T-helper 2 cell treated with Interferon-gamma antibody and Interleukin-4, amounts not matched to agents 5 μg/mL and 100 μg/mL, for 36 hours (primary cell): ENCODE data around the gene ANAPC10.

Source experiments
- DNase-seq: peaks from one replicate; pipeline ENCODE4 v3.0.0; 2021; ENCODE audit warnings: low spot score
- H3K27ac Mint-ChIP-seq: one replicate; pipeline ENCODE4 v1.8.0; 2021; ENCODE audit warnings: mild to moderate bottlenecking, mixed read lengths
- H3K27me3 Mint-ChIP-seq: one replicate; pipeline ENCODE4 v1.8.0; 2021; ENCODE audit warnings: low read depth, mixed read lengths
- H3K36me3 Mint-ChIP-seq: one replicate; pipeline ENCODE4 v1.8.0; 2021; ENCODE audit warnings: low read depth, mixed read lengths
- H3K4me1 Mint-ChIP-seq: one replicate; pipeline ENCODE4 v1.8.0; 2021; ENCODE audit warnings: low read depth, mixed read lengths
- H3K4me3 Mint-ChIP-seq: one replicate; pipeline ENCODE4 v1.8.0; 2022; ENCODE audit warnings: mild to moderate bottlenecking, moderate library complexity, mixed read lengths
- H3K9me3 Mint-ChIP-seq: one replicate; pipeline ENCODE4 v1.8.0; 2021; ENCODE audit warnings: mixed read lengths

ANAPC10 gene

DNA sequence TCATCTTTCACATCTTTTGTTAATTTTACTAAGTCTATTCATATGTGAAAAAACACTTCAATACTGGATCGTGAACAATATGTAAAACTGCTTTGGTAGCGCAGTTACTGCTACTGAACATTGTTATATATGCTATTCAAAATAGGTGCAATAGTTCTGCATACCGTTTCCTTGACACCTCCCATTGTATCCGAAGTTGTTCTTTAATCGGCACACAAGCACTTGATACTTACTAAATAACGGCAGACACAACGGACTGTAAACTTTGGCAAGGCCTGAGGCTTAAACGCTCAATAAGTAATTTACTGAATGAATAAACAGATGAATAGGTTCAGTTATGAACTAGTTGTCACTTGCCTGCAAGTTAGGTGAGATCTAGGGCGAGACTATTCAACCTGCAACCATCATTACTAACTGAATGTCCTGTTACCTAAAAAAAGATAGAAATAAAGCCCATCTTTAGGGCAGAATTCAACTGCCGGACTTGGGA, 620 bp downstream of the ANAPC10 start:
- Mint-ChIP-seq H3K4me1 (peaks cover 25% of the 10 kb centered on the region), H3K36me3 (peaks cover 36% of the 10 kb centered on the region), H3K27ac (peak overlapping the region; percentile 99), H3K9me3 (peaks cover 12% of the 10 kb centered on the region), H3K4me3 (peak overlapping the region; percentile 92), H3K27me3 (no peaks in the 10 kb centered on the region)
- DNase-seq, result no peak

DNA sequence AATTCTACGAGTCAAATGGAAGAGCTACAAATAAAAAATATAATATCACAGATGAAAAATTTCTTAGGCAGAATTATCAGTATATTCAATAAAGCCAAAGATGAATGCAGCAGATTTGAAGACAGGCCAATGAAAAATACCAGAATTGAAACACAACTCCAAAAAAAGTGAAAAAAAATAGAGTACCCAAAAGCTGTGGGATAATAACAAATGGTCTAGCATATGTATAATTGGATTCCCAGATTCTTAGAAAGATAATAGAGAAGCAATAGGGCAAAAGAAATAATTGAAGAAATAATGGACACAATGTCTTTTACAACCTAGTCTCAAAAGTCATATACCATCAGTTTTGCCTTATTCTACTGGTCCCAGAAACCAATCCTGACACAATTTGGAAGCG, 4.4 kb downstream of the ANAPC10 start:
- no peak overlapping the region for H3K27ac Mint-ChIP-seq
- no peak for DNase-seq
- peaks cover 12% of the 10 kb centered on the region for H3K9me3 Mint-ChIP-seq

GRCh38 chr4:145090380-145090779, 7.6 kb downstream of the ANAPC10 start:
- peaks cover 25% of the 10 kb centered on the region for H3K4me1 Mint-ChIP-seq
- H3K36me3 Mint-ChIP-seq, result peaks cover 71% of the 10 kb centered on the region
- no peak overlapping the region for H3K4me3 Mint-ChIP-seq
- no peak overlapping the region for H3K27ac Mint-ChIP-seq
- DNase-seq, result no peak
- H3K9me3 Mint-ChIP-seq, result peaks cover 12% of the 10 kb centered on the region
- H3K27me3 Mint-ChIP-seq, result no peaks in the 10 kb centered on the region

More for the DNA sequence above, 4.4 kb downstream of the ANAPC10 start:
- peaks cover 56% of the 10 kb centered on the region for H3K36me3 Mint-ChIP-seq
- H3K4me1 Mint-ChIP-seq, result peaks cover 27% of the 10 kb centered on the region
- no peaks in the 10 kb centered on the region for H3K27me3 Mint-ChIP-seq
- H3K4me3 Mint-ChIP-seq, result no peak overlapping the region

DNA sequence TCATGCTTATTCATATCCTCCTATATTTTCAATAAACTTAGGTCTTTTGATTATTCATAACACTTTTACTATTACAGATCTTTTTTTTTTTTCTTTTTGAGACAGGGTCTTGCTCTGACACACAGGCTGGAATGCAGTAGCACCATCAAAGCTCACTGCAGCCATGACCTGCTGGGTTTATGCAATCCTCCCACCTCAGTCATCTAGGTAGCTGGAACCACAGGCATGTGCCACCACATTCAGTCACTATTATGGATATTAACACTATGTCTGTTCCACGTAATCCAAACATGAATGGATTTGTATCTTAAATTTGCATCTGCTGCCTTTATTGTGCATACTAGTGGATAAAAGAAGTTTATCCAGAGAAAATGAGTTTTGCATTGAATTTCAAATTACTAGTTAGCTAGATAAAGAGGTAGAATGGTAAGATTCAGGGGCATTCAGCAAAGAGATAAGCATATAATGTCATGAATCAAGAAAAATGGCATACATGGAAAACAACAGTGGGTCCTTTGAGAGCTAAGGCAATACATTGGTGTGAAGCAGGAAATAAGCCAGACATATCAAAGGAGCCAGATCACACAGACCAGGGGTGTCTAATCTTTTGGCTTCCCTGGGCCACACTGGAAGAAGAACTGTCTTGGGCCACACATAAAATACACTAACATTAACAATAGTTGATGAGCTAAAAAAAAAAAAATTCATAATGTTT, 13.9 kb downstream of the ANAPC10 start:
- Mint-ChIP-seq H3K27me3 (no peaks in the 10 kb centered on the region), H3K4me3 (no peak overlapping the region), H3K36me3 (peaks cover 44% of the 10 kb centered on the region), H3K27ac (no peak overlapping the region), H3K4me1 (peaks cover 11% of the 10 kb centered on the region), H3K9me3 (no peaks in the 10 kb centered on the region)
- DNase-seq, result no peak

- H3K27me3 Mint-ChIP-seq, result no peaks in the 10 kb centered on the region
- H3K4me3 Mint-ChIP-seq, result no peak overlapping the region
- peaks cover 11% of the 10 kb centered on the region for H3K4me1 Mint-ChIP-seq
- H3K36me3 Mint-ChIP-seq, result peaks cover 44% of the 10 kb centered on the region
- H3K27ac Mint-ChIP-seq, result no peak overlapping the region
- peaks cover 15% of the 10 kb centered on the region for H3K9me3 Mint-ChIP-seq
- no peak for DNase-seq
Observed at GRCh38 chr4:145081756-145082155, 16.2 kb downstream of the ANAPC10 start.

DNA sequence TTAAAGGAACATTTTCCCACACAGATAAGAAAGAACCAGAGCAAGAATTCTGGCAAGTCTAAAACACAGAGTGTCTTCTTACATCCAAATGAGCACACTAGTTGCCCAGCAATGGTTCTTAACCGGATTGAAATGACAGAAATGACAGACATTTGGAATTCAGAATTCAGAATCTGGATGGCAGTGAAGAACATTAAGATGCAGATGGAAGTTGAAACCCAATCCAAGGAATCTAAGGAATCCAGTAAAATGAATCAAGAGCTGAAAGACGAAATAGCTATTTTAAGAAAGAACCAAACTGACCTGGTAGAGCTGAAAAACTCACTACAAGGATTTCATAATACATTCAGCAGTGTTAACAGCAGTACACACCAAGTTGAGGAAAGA, 21.5 kb downstream of the ANAPC10 start:
- H3K4me3 Mint-ChIP-seq, result peak overlapping the region; percentile 13
- peaks cover 20% of the 10 kb centered on the region for H3K4me1 Mint-ChIP-seq
- H3K27ac Mint-ChIP-seq, result no peak overlapping the region
- peaks cover 15% of the 10 kb centered on the region for H3K9me3 Mint-ChIP-seq
- no peak for DNase-seq
- H3K36me3 Mint-ChIP-seq, result peaks cover 46% of the 10 kb centered on the region
- no peaks in the 10 kb centered on the region for H3K27me3 Mint-ChIP-seq

- Mint-ChIP-seq H3K27me3 (no peaks in the 10 kb centered on the region), H3K36me3 (peaks cover 47% of the 10 kb centered on the region)
Observed at GRCh38 chr4:145075742-145076468, 22.1 kb downstream of the ANAPC10 start.

DNA sequence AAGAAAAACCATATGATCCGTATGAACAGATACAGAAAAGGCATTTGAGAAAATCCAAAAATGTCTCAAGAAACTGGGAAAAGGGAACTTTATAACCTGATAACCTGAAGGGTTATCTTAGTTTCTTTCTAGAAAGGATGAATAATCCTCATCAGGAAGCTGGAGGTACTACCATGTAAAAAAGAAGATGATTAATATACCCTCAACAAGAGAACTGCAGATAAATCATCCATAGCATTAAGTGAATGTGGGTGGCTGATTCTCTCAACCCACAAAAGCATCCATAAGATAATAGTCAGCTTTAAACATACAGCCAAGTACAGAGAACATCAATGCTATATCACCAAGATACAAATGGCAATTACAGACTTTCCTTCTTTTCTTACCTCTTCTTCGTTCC, 26.4 kb downstream of the ANAPC10 start:
- Mint-ChIP-seq H3K27me3 (no peaks in the 10 kb centered on the region), H3K36me3 (peaks cover 20% of the 10 kb centered on the region), H3K9me3 (no peaks in the 10 kb centered on the region), H3K4me1 (peaks cover 12% of the 10 kb centered on the region), H3K4me3 (no peak overlapping the region), H3K27ac (no peak overlapping the region)
- no peak for DNase-seq

More at GRCh38 chr4:145075742-145076468, 22.1 kb downstream of the ANAPC10 start:
- DNase-seq, result no peak
- Mint-ChIP-seq H3K4me1 (peaks cover 20% of the 10 kb centered on the region), H3K4me3 (peak overlapping the region; percentile 13), H3K9me3 (peaks cover 15% of the 10 kb centered on the region), H3K27ac (no peak overlapping the region)

GRCh38 chr4:145069361-145069760, 28.6 kb downstream of the ANAPC10 start:
- Mint-ChIP-seq H3K4me3 (no peak overlapping the region), H3K4me1 (peaks cover 9% of the 10 kb centered on the region), H3K36me3 (peaks cover 7% of the 10 kb centered on the region), H3K9me3 (no peaks in the 10 kb centered on the region), H3K27me3 (no peaks in the 10 kb centered on the region), H3K27ac (no peak overlapping the region)
- no peak for DNase-seq

DNA sequence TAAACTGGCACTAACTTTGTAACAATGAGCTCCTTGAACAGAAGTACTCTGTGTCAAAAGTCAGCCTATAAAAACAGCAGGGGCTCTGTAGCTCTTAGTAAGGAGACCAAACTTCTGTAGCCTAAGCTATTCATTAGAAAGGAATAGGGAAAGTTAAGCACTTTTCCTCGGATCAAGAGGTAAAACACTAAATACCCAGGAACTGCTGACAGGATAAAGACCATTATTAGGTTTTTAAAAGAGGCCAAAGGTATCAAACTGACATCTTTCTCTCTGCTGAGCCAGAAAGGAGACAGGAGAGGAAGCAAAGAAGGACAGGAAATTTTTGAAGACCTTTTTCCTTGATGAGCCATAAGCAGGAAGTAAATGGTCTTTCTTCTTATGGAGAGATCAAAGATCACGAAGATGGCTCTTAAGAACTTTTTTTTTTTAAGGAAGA, 31.9 kb downstream of the ANAPC10 start:
- DNase-seq, result no peak
- Mint-ChIP-seq H3K27me3 (no peaks in the 10 kb centered on the region), H3K4me3 (no peak overlapping the region), H3K36me3 (peaks cover 17% of the 10 kb centered on the region), H3K9me3 (no peaks in the 10 kb centered on the region), H3K4me1 (peaks cover 6% of the 10 kb centered on the region), H3K27ac (no peak overlapping the region)

DNA sequence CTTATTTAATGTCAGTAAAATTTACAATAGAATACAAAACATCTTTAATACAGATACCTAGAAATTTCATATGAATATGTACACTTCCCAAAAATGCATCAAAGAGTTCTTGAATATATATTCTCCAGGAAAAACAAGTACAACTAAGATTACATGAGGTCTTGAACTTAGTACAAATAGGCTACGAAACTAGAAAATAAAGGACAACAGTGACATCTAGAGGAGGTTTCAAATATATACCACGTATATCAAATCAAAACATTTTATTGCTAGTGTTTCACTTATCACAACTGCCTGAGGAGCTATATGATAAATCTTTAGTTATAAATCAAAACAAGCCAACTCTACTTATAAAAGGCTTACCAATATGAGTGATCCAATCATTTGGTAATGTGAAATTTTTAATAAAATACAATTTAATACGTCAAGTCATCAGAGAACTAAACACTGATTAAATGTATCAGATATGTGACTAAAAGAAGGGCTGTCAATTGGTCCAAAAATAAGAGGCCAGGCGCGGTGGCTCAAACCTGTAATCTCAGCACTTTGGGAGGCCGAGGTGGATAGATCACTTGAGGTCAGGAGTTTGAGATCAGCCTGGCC, 36.6 kb downstream of the ANAPC10 start:
- no peaks in the 10 kb centered on the region for H3K9me3 Mint-ChIP-seq
- H3K27ac Mint-ChIP-seq, result no peak overlapping the region
- DNase-seq, result no peak
- peaks cover 17% of the 10 kb centered on the region for H3K4me1 Mint-ChIP-seq
- H3K4me3 Mint-ChIP-seq, result no peak overlapping the region
- peaks cover 13% of the 10 kb centered on the region for H3K36me3 Mint-ChIP-seq
- no peaks in the 10 kb centered on the region for H3K27me3 Mint-ChIP-seq

- H3K27ac Mint-ChIP-seq, result no peak overlapping the region
- no peaks in the 10 kb centered on the region for H3K9me3 Mint-ChIP-seq
- peaks cover 22% of the 10 kb centered on the region for H3K4me1 Mint-ChIP-seq
- H3K27me3 Mint-ChIP-seq, result no peaks in the 10 kb centered on the region
- no peak overlapping the region for H3K4me3 Mint-ChIP-seq
- peaks cover 15% of the 10 kb centered on the region for H3K36me3 Mint-ChIP-seq
- no peak for DNase-seq
Observed at GRCh38 chr4:145058256-145058655, 39.7 kb downstream of the ANAPC10 start.

- Mint-ChIP-seq H3K9me3 (no peaks in the 10 kb centered on the region), H3K4me1 (peaks cover 22% of the 10 kb centered on the region), H3K4me3 (no peak overlapping the region), H3K27ac (peak overlapping the region; percentile 17), H3K36me3 (peaks cover 11% of the 10 kb centered on the region), H3K27me3 (no peaks in the 10 kb centered on the region)
- DNase-seq, result no peak
Observed at GRCh38 chr4:145056325-145057130, 41.5 kb downstream of the ANAPC10 start.
